DMS53 treated with DMSO at 0.1 percent for 48 hours (cell line): Measurements from ENCODE around the gene POLR2J2.
"Not testable (repeated sequence)": the region's sequence is repeated elsewhere in the genome, so short reads cannot be mapped to it uniquely, and the experiment has no call there.

Experiments used
- DNase-seq: peaks from one replicate; lab custom pipeline; 2025; ENCODE audit not compliant: unreplicated experiment; lab: John Stamatoyannopoulos, UW

The POLR2J2 gene

DNA sequence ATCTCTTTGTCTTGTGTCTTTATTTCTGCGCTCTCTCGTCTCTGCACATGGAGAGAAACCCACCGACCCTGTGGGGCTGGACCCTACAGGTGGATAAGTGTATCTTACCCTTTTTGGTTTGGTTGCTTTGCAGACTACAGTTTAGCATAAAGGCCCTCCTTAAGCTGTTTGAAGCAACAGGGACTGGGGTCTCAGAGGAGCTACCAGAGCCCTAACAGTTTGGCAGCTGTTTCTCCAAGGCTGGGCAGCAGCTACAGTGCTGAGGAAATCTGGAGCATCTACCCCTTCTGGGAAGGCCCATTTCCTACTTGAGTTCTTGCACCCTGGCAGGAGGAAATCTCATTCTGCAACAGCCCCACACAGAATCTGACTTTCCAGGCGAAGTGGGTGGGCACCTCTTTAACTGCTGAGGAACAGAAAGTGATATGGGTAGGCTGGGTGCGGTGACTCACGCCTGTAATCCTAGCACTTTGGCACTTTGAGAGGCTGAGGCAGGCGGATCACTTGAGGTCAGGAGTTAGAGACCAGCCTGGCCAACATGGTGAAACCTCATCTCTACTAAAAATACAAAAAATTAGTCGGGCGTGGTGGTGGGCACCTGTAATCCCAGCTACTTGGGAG, 2.1 kb upstream of the POLR2J2 start:
- not testable (repeated sequence) for DNase-seq

GRCh38 chr7:102671956-102672307, 469 bp upstream of the POLR2J2 start:
- not testable (repeated sequence) for DNase-seq

DNA sequence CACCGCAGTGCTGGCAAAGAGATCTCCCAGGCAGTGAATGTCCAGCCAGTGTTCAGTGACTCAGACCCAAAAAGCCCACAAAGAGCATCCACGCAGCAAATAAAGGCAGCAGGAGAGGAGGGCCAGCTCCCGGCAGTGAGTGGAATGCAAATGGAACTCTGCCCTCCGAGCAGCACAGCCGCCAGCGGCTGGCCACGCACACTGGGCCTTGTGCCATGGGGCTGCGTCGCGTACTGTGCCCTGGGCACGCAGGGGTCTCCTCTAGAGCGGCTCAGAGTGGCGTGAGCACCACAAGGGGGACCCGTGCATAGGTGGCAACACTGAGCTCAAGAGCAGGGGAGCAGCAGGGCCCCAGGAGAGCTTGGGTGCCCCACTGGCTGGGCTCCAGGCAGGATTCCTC, 3.9 kb downstream of the POLR2J2 start:
- not testable (repeated sequence) for DNase-seq

DNA sequence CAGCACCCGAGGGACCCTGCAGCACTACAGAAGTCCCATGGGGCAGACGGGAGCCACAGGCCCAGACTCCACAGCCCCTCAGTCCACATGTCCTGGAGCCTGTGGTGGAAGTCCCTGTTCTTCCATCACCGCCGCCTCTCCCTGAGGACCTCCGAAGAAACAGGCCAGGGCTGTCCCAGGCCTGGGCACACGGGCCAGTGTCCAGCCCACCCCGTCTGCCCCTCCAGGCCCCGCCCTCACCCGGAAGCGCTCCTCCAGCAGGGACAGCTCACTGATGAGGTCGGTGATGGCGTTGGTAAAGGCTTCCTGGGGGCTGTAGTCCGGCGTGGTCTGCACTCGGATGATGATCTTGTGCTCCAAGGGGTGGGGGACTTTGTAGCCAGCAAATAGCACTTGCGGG, 4.6 kb downstream of the POLR2J2 start:
- not testable (repeated sequence) for DNase-seq

DNA sequence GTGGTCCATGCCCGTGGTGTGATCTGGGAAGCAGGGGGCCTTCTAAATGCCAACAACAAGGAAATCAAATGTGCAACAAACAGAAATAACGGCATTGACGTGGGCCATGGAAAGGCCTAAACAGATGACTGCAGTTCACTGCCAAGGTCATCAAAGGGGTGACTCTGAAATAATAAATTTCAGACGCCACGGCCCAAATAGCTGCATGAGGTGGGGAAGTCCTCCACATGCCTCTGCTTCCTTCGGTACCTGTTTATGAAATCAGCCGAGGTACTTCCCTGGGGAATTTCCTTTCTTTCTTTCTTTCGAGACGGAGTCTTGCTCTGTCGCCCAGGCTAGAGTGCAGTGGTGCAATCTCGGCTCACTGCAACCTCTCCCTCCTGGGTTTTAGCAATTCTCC, 6.7 kb downstream of the POLR2J2 start:
- DNase-seq: not testable (repeated sequence)

- not testable (repeated sequence) for DNase-seq
Measured at GRCh38 chr7:102649924-102650323, 21.5 kb downstream of the POLR2J2 start, which contains the start of gene SPDYE2B. TSS of gene SPDYE2B (plus strand) at chr7:102650319. CDS start at chr7:102652349, 2,030 bp downstream.

DNA sequence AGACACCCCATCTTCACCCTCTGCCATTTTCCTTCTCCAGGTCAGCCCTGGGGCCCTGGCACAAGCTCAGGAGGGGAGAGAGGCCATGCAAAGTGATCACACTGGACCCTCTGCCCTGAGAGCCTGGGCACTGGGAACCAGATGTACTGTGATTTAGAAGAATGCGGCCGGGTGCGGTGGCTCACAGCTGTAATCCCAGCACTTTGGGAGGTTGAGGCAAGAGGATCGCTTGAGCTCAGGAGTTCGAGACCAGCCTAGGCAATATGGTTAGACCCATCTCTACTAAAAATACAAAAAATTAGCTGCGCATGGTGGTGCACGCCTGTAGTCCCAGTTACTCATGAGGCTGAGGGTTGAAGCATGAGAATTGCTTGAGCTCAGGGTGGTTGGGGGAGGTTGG, 23.6 kb downstream of the POLR2J2 start:
- not testable (repeated sequence) for DNase-seq

DNA sequence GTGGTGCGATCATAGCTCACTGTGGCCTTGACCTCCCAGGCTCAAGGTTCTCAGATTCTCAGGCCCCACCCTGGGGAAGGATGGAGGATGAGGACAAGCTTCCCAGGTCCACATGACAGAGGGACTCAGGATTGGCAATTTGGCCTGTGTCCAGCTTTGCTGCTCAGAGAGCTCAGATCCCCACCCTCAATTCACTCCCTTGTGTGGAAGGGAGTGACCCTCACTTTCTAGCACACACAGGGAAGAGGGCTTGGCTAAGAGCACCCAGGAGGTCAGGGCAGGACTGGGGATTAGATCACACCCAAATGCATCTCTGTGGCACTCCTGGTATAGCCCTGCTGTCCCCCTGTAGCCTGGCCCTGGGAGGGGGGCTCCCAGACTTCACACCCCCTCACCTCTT, 28.1 kb downstream of the POLR2J2 start:
- DNase-seq: not testable (repeated sequence)

DNA sequence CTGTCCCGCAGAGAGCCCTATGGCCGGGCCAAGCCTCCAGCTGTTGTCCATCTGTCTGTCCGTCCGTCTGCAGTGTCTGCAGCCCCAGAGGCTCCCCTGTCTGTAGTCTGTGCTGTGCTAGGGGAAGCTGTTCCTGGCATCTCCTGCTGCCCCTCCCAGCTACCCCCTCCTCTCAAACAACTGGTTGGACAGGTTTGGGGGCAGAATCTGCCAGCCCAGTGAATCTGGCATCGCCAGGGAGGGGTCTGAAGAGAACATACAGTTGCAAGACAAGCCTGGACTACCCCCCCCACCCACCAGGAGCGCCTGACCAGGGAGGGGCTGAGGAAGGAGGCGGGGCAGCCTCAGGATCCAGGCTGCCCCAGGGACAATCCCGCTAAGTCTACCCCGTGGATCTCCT, 28.8 kb downstream of the POLR2J2 start, which contains the start of gene UPK3BL1:
Gene UPK3BL1 (minus strand): TSS at position 101 of the 400 bp plus-strand sequence. CDS start 50 bp downstream, at position 51.
- not testable (repeated sequence) for DNase-seq

- not testable (repeated sequence) for DNase-seq
Measured at GRCh38 chr7:102638848-102639247, 32.6 kb downstream of the POLR2J2 start.

DNA sequence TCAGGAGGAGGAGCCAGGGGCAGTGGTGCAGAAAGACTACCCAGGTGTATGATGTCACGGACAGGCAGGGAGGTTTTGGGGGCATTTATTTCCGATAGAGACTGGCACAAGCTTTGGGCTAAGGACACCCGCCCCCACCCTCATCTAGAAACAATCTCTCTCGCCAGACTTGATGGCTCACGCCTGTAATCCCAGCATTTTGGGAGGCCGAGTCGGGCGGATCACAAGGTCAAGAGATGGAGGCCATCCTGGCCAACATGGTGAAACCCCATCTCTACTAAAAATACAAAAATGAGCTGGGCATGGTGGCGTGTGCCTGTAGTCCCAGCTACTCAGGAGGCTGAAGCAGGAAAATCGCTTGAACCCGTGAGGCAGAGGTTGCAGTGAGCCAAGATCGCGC, 34.5 kb downstream of the POLR2J2 start:
- DNase-seq: not testable (repeated sequence)

DNA sequence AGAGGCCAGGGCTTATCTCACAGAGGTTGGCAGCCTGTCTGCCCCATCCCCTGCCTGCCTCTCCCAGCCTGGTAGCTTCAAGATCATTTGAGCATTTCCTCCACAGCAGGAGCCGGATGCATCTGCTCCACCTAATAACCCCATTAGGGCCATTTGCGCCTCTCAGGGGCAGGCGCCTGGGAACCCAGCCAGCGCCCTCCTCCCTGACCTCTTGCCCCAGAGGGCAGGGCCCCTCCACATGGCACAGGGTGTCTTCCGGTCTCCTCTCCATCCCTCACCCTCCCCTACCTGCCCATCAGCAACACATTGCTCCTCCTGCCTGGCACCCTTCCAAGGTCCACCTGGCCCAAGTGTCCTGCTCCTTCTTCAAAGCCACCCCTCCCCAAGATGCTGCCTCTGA, 36.1 kb downstream of the POLR2J2 start:
- DNase-seq: not testable (repeated sequence)

DNA sequence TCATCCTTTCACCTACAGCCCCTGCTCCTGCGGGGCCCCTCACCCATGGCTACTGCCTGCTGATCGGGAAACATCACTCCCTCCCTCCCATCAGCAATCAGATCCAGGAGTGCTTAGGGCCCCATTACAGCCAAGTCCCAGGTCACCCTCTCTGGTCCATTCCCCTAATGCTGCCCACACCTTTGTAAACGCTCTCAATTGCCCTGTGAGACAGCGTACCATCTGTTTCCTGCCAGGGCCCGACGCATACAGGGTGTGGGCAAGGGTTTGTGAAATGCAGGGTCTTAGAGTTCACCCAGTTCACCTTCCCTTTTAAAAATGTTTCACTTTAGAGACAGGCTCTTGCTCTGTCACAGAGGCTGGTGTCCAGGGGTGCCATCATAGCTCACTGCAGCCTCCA, 37.2 kb downstream of the POLR2J2 start:
- not testable (repeated sequence) for DNase-seq

DNA sequence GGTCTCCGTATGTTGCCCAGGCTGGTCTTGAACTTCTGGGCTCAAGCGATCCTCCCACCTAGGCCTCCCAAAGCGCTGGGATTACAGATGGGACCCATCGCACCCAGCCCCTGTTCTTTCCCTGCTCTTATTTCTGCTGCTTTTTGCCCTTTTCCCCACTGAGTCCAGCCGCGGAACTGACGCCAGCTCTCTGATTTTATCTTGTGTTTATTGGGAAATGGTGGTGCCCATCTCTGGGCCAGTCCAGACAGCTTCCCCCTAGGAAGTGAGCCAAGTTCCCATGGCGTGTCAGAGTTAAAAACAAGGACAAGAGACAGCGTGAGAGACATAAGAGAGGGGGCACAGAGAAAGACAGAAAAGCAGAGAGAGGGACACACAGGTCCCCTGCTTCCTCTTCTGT, 40.8 kb downstream of the POLR2J2 start:
- DNase-seq: not testable (repeated sequence)

GRCh38 chr7:102627271-102627904, 44.1 kb downstream of the POLR2J2 start:
- not testable (repeated sequence) for DNase-seq

DNA sequence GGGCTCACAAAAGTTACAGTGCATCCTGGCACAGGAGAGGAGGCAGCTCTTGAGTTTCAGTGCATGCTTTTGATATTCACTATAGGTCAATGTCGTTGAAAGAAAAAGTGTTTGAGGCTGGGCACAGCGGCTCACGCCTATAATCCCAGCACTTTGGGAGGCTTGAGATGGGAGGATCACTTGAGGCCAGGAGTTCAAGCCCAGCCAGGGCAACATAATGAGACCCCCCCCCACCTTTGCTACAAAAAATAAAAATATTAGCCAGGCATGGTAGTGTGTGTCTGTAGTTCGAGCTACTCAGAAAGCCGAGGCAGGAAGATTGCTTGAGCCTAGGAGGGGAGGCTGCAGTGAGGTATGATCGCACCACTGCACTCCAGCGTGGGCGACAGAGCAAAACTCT, 53.3 kb downstream of the POLR2J2 start:
- DNase-seq: not testable (repeated sequence)

GRCh38 chr7:102616507-102617125, 54.8 kb downstream of the POLR2J2 start, which contains the start of gene RASA4:
TSS of gene RASA4 (minus strand) at chr7:102616756. CDS start at chr7:102616689, 67 bp downstream.
- not testable (repeated sequence) for DNase-seq
